HepG2 (cell line): ENCODE measurements around the gene F9. TPM values are rescaled to one million over a fixed set of nuclear protein-coding genes. Genes with fewer than 3 reads are reported as not detected.

Source experiments
- ATAC-seq: fragments of 200-7000 bp; cut with Tn5 transposase; 3 replicates; pipeline ENCODE4 v1.9.1; 2020; ENCODE audit warnings: mild to moderate bottlenecking, moderate library complexity
- BruUV-seq: library from RNA; stranded (reverse); fragments of 400-500 nt; replicated peaks from 2 replicates; lab custom pipeline; 2021; lab: Mats Ljungman, UMichigan
- CTCF ChIA-PET: fragments of 300-600 bp; formaldehyde crosslinking; extraction: SDS; loops from one replicate; lab custom pipeline; 2021; ENCODE audit warnings: low total read pairs, inconsistent platforms, low intra/inter-chr PET ratio; lab: Yijun Ruan, JAX
- POLR2A ChIA-PET: fragments of 350-600 bp; sonication (Branson Sonifier 250); formaldehyde crosslinking; loops from one replicate; lab custom pipeline; 2020; ENCODE audit warnings: antibody characterized with exemption, inconsistent platforms; lab: Yijun Ruan, JAX
- DNase-seq: peaks from one replicate; pipeline ENCODE4 v3.0.0-alpha.2; 2015; ENCODE audit warnings: low spot score
- FAIRE-seq: peaks from 3 replicates; lab custom pipeline; 2011; peaks lifted over from hg19 to GRCh38; lab: Jason Lieb, UNC
- H2AFZ ChIP-seq: one replicate; pipeline ENCODE4 v1.6.1; 2011; ENCODE audit warnings: low read length, inconsistent platforms
- H3K27ac ChIP-seq: fragments of 300-600 bp; 3 replicates; pipeline ENCODE4 v1.8.0; 2011; ENCODE audit warnings: mixed run types, mild to moderate bottlenecking, mixed read lengths, low read length, inconsistent platforms; ENCODE audit not compliant: insufficient read depth; ENCODE audit errors: extremely low read length
- H3K27me3 ChIP-seq, 2 experiments: fragments of 200-600 bp in 1 of 2; 2 replicates in 1 of 2; 3 replicates in 1 of 2; pipeline versions ENCODE4 v1.6.0 to v1.8.0; 2011; ENCODE audit warnings: low read length in 2 of 2, mild to moderate bottlenecking in 2 of 2, moderate library complexity in 2 of 2, inconsistent platforms in 1 of 2; ENCODE audit not compliant: insufficient read depth in 2 of 2, control insufficient read depth in 1 of 2
- H3K36me3 ChIP-seq, 2 experiments: fragments of 200-600 bp in 1 of 2; replicated peaks in 1 of 2; 2 replicates in 1 of 2; 3 replicates in 1 of 2; pipeline versions ENCODE4 v1.5.1 to v1.8.0; 2011; ENCODE audit warnings: low read length in 2 of 2, inconsistent platforms in 1 of 2; ENCODE audit not compliant: insufficient read depth in 2 of 2, control insufficient read depth in 1 of 2
- H3K4me1 ChIP-seq: 2 replicates; pipeline ENCODE4 v1.5.1; 2012; ENCODE audit warnings: low read length, inconsistent platforms; ENCODE audit not compliant: insufficient read depth
- H3K4me2 ChIP-seq: 2 replicates; pipeline ENCODE4 v1.6.0; 2011; ENCODE audit warnings: low read depth, low read length, inconsistent platforms
- H3K4me3 ChIP-seq, 3 experiments: fragments of 200-600 bp in 1 of 3; sonication (generic), shearing (Covaris generic) in 1 of 3; replicated peaks in 1 of 3; 2 replicates each; pipeline ENCODE4 v1.5.1; 2011 to 2016; ENCODE audit warnings: low read length in 3 of 3, inconsistent platforms in 2 of 3, low read depth in 2 of 3, mild to moderate bottlenecking in 2 of 3, control low read depth in 1 of 3, mixed read lengths in 1 of 3; ENCODE audit not compliant: insufficient read depth in 1 of 3
- H3K79me2 ChIP-seq: one replicate; pipeline ENCODE4 v1.6.1; 2011; ENCODE audit warnings: low read length, inconsistent platforms; ENCODE audit not compliant: insufficient read depth
- H3K9ac ChIP-seq: 2 replicates; pipeline ENCODE4 v1.6.0; 2011; ENCODE audit warnings: mild to moderate bottlenecking, low read depth, low read length, inconsistent platforms; ENCODE audit not compliant: insufficient read depth
- H3K9me3 ChIP-seq: 2 replicates; pipeline ENCODE4 v1.5.1; 2012; ENCODE audit warnings: mild to moderate bottlenecking, low read length
- H4K20me1 ChIP-seq: 2 replicates; pipeline ENCODE4 v1.6.0; 2011; ENCODE audit warnings: inconsistent platforms, mild to moderate bottlenecking, low read length, moderate library complexity; ENCODE audit not compliant: insufficient read depth
- AHR ChIP-seq: IDR thresholded peaks from 2 replicates; pipeline ENCODE4 v1.6.1; 2018; ENCODE audit warnings: missing genetic modification reagents, missing compliant biosample characterization
- HDAC2 ChIP-seq: sonication (generic); formaldehyde crosslinking; IDR thresholded peaks from 2 replicates; pipeline ENCODE4 v1.4.0; 2020; ENCODE audit warnings: missing genetic modification reagents
- IRX3 ChIP-seq: sonication (generic); formaldehyde crosslinking; IDR thresholded peaks from 2 replicates; pipeline ENCODE4 v1.8.1; 2023; ENCODE audit warnings: mild to moderate bottlenecking, low read depth, missing genetic modification reagents, borderline replicate concordance
- NONO ChIP-seq, 2 experiments: fragments of 450-650 bp in 1 of 2; sonication (generic) in 1 of 2; formaldehyde crosslinking in 1 of 2; IDR thresholded peaks in 1 of 2; conservative IDR thresholded peaks in 1 of 2; 2 replicates each; pipeline versions ENCODE4 v1.6.1 to v1.8.0; 2017 to 2022; ENCODE audit warnings: mild to moderate bottlenecking in 1 of 2, missing genetic modification reagents in 1 of 2, moderate library complexity in 1 of 2
- RFXAP ChIP-seq: sonication (generic); formaldehyde crosslinking; IDR thresholded peaks from 2 replicates; pipeline ENCODE4 v1.4.0; 2020; ENCODE audit warnings: missing genetic modification reagents, borderline replicate concordance
- ZBTB20 ChIP-seq: sonication (generic); formaldehyde crosslinking; IDR thresholded peaks from 2 replicates; pipeline ENCODE4 v1.8.1; 2023; ENCODE audit warnings: missing genetic modification reagents, low read depth, mild to moderate bottlenecking, borderline replicate concordance
- ZNF292 ChIP-seq: sonication (generic); formaldehyde crosslinking; IDR thresholded peaks from 2 replicates; pipeline ENCODE4 v1.8.1; 2022; ENCODE audit warnings: mild to moderate bottlenecking, low read depth, missing genetic modification reagents, borderline replicate concordance
- ZNF558 ChIP-seq: sonication (generic); formaldehyde crosslinking; IDR thresholded peaks from 2 replicates; pipeline ENCODE4 v1.9.0; 2022; ENCODE audit warnings: mild to moderate bottlenecking, missing genetic modification reagents, borderline replicate concordance
- ZNF598 ChIP-seq: sonication (generic); formaldehyde crosslinking; IDR thresholded peaks from 2 replicates; pipeline ENCODE4 v1.5.1; 2020; ENCODE audit warnings: mild to moderate bottlenecking, missing genetic modification reagents, borderline replicate concordance
- ZNF761 ChIP-seq: sonication (generic); formaldehyde crosslinking; conservative IDR thresholded peaks from 2 replicates; pipeline ENCODE4 v1.4.0; 2020; ENCODE audit warnings: mild to moderate bottlenecking, missing genetic modification reagents
- ZNF776 ChIP-seq: sonication (generic); formaldehyde crosslinking; IDR thresholded peaks from 2 replicates; pipeline ENCODE4 v1.4.0; 2020; ENCODE audit warnings: mild to moderate bottlenecking, missing genetic modification reagents
- WGBS: methylation state at CpG from one replicate; pipeline ENCODE4 v1.1.6; 2017; ENCODE audit warnings: low lambda C conversion rate; 5-methylcytosine and 5-hydroxymethylcytosine counted together
- in situ Hi-C: cut with HindIII; loops from 2 replicates; pipeline ENCODE4 v1.10.0; 2017; ENCODE audit warnings: low pct_unique_long_range_greater_than_20kb; ENCODE audit not compliant: extremely low pct_ligation_motif_present
- intact Hi-C: fragments of 100-400 bp; cut with micrococcal nuclease; formaldehyde crosslinking; loops from one replicate; pipeline ENCODE4 v1.10.0; 2022; ENCODE audit not compliant: unreplicated experiment
- polyA plus RNA-seq, 8 experiments: library from polyadenylated mRNA; depleted of rRNA in 3 of 8; stranded (reverse) in 7 of 8; unstranded in 1 of 8; fragments of >200 nt; fragmentation: Illumina TruSeq in 4 of 8; extraction: Trizol in 4 of 8; gene quantifications; 2 replicates each; pipeline versions ENCODE4 v1.2.1 to v1.2.3, GENCODE V29; 2011 to 2016; ENCODE audit warnings: low read depth in 4 of 8, missing spikeins in 1 of 8, mixed read lengths in 1 of 8; ENCODE audit not compliant: insufficient read depth in 1 of 8
- total RNA-seq, 5 experiments: library from RNA; depleted of rRNA; stranded (reverse); fragments of >200 nt; fragmentation: Illumina TruSeq; extraction: Trizol; gene quantifications; 2 replicates each; pipeline ENCODE4 v1.2.3, GENCODE V29; 2016; ENCODE audit warnings: low read depth in 1 of 5
- TF ChIP-seq, protein P1 (sequence below), 2 experiments: IDR thresholded peaks; 2 replicates each; pipeline ENCODE4 v1.6.1; 2011 to 2012; ENCODE audit warnings: low read length in 2 of 2, borderline replicate concordance in 1 of 2, low read depth in 1 of 2, mild to moderate bottlenecking in 1 of 2, moderate library complexity in 1 of 2
- TF ChIP-seq, protein P2 (sequence below): IDR thresholded peaks from 2 replicates; pipeline ENCODE4 v1.6.1; 2016; ENCODE audit warnings: mild to moderate bottlenecking, missing biosample characterization, missing genetic modification reagents

The F9 gene
- total and polyA plus RNA-seq, 2 of the 13 experiments (the other 11 are each of a cell fraction or from before 2014, with no cell fraction given): not detected

GRCh38 chrX:139543920-139544319 is 13.4 kb downstream of the F9 start:
- FAIRE-seq (no peak), DNase-seq (no peak)
- H3K79me2 ChIP-seq: no peaks in the 10 kb centered on the region
- no peak overlapping the region for H3K4me3 ChIP-seq
- intact Hi-C loops: no loop called here
- H3K36me3 ChIP-seq: no peaks in the 10 kb centered on the region
- no peaks in the 10 kb centered on the region for H3K9me3 ChIP-seq
- TF ChIP-seq, protein P1, sequence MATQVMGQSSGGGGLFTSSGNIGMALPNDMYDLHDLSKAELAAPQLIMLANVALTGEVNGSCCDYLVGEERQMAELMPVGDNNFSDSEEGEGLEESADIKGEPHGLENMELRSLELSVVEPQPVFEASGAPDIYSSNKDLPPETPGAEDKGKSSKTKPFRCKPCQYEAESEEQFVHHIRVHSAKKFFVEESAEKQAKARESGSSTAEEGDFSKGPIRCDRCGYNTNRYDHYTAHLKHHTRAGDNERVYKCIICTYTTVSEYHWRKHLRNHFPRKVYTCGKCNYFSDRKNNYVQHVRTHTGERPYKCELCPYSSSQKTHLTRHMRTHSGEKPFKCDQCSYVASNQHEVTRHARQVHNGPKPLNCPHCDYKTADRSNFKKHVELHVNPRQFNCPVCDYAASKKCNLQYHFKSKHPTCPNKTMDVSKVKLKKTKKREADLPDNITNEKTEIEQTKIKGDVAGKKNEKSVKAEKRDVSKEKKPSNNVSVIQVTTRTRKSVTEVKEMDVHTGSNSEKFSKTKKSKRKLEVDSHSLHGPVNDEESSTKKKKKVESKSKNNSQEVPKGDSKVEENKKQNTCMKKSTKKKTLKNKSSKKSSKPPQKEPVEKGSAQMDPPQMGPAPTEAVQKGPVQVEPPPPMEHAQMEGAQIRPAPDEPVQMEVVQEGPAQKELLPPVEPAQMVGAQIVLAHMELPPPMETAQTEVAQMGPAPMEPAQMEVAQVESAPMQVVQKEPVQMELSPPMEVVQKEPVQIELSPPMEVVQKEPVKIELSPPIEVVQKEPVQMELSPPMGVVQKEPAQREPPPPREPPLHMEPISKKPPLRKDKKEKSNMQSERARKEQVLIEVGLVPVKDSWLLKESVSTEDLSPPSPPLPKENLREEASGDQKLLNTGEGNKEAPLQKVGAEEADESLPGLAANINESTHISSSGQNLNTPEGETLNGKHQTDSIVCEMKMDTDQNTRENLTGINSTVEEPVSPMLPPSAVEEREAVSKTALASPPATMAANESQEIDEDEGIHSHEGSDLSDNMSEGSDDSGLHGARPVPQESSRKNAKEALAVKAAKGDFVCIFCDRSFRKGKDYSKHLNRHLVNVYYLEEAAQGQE (IDR thresholded peaks at IDR 0.05; ENCODE audit: borderline replicate concordance in 1 of 2, low read depth in 1 of 2, low read length in 2 of 2): no peak
- TF ChIP-seq ZNF776 (no peak), NONO (IDR thresholded peaks at IDR 0.05) (no peak), NONO (CRISPR knock-in tag; conservative IDR thresholded peaks at IDR 0.05) (no peak), HDAC2 (CRISPR knock-in tag) (no peak), ZNF761 (CRISPR knock-in tag) (no peak), AHR (CRISPR knock-in tag) (no peak), ZNF598 (CRISPR knock-in tag) (no peak), IRX3 (CRISPR knock-in tag) (no peak), ZBTB20 (CRISPR knock-in tag) (no peak), RFXAP (CRISPR knock-in tag) (no peak), ZNF558 (CRISPR knock-in tag) (no peak), ZNF292 (no peak)
- TF ChIP-seq, protein P2, sequence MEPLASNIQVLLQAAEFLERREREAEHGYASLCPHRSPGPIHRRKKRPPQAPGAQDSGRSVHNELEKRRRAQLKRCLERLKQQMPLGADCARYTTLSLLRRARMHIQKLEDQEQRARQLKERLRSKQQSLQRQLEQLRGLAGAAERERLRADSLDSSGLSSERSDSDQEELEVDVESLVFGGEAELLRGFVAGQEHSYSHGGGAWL (CRISPR knock-in tag): no peak
- TF ChIP-seq, all 625 proteins: peak for 0
- Histone ChIP-seq H3K9ac (no peak overlapping the region), H3K27ac (no peak overlapping the region), H2AFZ (no peak overlapping the region), H3K4me1 (no peaks in the 10 kb centered on the region), H3K27me3 (no peaks in the 10 kb centered on the region), H3K4me2 (no peak overlapping the region), H4K20me1 (no peaks in the 10 kb centered on the region)
- in situ Hi-C loops: no loop called here
- no TSS peak for BruUV-seq
- 10% methylated on average over 3 of the region's 4 CpGs for WGBS
- CTCF ChIA-PET: no interaction called here
- POLR2A ChIA-PET: no interaction called here
- no peak for ATAC-seq
